GM23338 (cell line): ENCODE measurements around the gene NRP1.

Experiments
- EZH2 ChIP-seq: fragments of 200-600 bp; sonication (generic); IDR thresholded peaks from one replicate; pipeline ENCODE4 v1.8.0; 2017; ENCODE audit warnings: antibody characterized with exemption, mild to moderate bottlenecking, low read depth; ENCODE audit not compliant: unreplicated experiment
- EZH2phosphoT487 ChIP-seq: fragments of 200-600 bp; sonication (generic); IDR thresholded peaks from one replicate; pipeline ENCODE4 v1.8.1; 2018; ENCODE audit warnings: antibody characterized with exemption; ENCODE audit not compliant: unreplicated experiment
- JUNB ChIP-seq: IDR thresholded peaks from one replicate; pipeline ENCODE4 v1.6.1; 2016; ENCODE audit warnings: antibody characterized with exemption; ENCODE audit not compliant: unreplicated experiment
- POLR2AphosphoS5 ChIP-seq: IDR thresholded peaks from 2 replicates; pipeline ENCODE4 v1.6.1; 2016; ENCODE audit warnings: antibody characterized with exemption, low read depth
- REST ChIP-seq: IDR thresholded peaks from one replicate; pipeline ENCODE4 v1.6.1; 2018; ENCODE audit warnings: antibody characterized with exemption; ENCODE audit not compliant: unreplicated experiment
- ZNF331 ChIP-seq: fragments of 250-450 bp; sonication (Bioruptor Pico); IDR thresholded peaks from 2 replicates; pipeline ENCODE4 v1.5.0; 2020; ENCODE audit warnings: low read depth, mild to moderate bottlenecking, moderate library complexity
- TF ChIP-seq, protein P1 (sequence below), 2 experiments: fragments of 200-600 bp in 1 of 2; sonication (generic) in 1 of 2; conservative IDR thresholded peaks; 2 replicates each; pipeline versions ENCODE4 v1.5.1 to v1.6.1; 2016 to 2017; ENCODE audit warnings: antibody characterized with exemption in 2 of 2, low read depth in 2 of 2, mild to moderate bottlenecking in 2 of 2, moderate library complexity in 1 of 2
- TF ChIP-seq, protein P2 (sequence below): fragments of 250-450 bp; sonication (Bioruptor Pico); IDR thresholded peaks from 2 replicates; pipeline ENCODE4 v1.5.0; 2020; ENCODE audit warnings: mild to moderate bottlenecking, moderate library complexity
- TF ChIP-seq, protein P3 (sequence below): IDR thresholded peaks from 2 replicates; pipeline ENCODE4 v1.6.1; 2016; ENCODE audit warnings: antibody characterized with exemption

GRCh38 chr10:33152146-33152545, 182.3 kb downstream of the NRP1 start:
- TF ChIP-seq POLR2AphosphoS5 (no peak), JUNB (no peak), EZH2phosphoT487 (no peak), EZH2 (no peak), REST (no peak), ZNF331 (CRISPR knock-in tag) (no peak)
- TF ChIP-seq, protein P1, sequence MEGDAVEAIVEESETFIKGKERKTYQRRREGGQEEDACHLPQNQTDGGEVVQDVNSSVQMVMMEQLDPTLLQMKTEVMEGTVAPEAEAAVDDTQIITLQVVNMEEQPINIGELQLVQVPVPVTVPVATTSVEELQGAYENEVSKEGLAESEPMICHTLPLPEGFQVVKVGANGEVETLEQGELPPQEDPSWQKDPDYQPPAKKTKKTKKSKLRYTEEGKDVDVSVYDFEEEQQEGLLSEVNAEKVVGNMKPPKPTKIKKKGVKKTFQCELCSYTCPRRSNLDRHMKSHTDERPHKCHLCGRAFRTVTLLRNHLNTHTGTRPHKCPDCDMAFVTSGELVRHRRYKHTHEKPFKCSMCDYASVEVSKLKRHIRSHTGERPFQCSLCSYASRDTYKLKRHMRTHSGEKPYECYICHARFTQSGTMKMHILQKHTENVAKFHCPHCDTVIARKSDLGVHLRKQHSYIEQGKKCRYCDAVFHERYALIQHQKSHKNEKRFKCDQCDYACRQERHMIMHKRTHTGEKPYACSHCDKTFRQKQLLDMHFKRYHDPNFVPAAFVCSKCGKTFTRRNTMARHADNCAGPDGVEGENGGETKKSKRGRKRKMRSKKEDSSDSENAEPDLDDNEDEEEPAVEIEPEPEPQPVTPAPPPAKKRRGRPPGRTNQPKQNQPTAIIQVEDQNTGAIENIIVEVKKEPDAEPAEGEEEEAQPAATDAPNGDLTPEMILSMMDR (conservative IDR thresholded peaks at IDR 0.05; ENCODE audit: low read depth in 2 of 2), result no peak
- TF ChIP-seq, protein P2, sequence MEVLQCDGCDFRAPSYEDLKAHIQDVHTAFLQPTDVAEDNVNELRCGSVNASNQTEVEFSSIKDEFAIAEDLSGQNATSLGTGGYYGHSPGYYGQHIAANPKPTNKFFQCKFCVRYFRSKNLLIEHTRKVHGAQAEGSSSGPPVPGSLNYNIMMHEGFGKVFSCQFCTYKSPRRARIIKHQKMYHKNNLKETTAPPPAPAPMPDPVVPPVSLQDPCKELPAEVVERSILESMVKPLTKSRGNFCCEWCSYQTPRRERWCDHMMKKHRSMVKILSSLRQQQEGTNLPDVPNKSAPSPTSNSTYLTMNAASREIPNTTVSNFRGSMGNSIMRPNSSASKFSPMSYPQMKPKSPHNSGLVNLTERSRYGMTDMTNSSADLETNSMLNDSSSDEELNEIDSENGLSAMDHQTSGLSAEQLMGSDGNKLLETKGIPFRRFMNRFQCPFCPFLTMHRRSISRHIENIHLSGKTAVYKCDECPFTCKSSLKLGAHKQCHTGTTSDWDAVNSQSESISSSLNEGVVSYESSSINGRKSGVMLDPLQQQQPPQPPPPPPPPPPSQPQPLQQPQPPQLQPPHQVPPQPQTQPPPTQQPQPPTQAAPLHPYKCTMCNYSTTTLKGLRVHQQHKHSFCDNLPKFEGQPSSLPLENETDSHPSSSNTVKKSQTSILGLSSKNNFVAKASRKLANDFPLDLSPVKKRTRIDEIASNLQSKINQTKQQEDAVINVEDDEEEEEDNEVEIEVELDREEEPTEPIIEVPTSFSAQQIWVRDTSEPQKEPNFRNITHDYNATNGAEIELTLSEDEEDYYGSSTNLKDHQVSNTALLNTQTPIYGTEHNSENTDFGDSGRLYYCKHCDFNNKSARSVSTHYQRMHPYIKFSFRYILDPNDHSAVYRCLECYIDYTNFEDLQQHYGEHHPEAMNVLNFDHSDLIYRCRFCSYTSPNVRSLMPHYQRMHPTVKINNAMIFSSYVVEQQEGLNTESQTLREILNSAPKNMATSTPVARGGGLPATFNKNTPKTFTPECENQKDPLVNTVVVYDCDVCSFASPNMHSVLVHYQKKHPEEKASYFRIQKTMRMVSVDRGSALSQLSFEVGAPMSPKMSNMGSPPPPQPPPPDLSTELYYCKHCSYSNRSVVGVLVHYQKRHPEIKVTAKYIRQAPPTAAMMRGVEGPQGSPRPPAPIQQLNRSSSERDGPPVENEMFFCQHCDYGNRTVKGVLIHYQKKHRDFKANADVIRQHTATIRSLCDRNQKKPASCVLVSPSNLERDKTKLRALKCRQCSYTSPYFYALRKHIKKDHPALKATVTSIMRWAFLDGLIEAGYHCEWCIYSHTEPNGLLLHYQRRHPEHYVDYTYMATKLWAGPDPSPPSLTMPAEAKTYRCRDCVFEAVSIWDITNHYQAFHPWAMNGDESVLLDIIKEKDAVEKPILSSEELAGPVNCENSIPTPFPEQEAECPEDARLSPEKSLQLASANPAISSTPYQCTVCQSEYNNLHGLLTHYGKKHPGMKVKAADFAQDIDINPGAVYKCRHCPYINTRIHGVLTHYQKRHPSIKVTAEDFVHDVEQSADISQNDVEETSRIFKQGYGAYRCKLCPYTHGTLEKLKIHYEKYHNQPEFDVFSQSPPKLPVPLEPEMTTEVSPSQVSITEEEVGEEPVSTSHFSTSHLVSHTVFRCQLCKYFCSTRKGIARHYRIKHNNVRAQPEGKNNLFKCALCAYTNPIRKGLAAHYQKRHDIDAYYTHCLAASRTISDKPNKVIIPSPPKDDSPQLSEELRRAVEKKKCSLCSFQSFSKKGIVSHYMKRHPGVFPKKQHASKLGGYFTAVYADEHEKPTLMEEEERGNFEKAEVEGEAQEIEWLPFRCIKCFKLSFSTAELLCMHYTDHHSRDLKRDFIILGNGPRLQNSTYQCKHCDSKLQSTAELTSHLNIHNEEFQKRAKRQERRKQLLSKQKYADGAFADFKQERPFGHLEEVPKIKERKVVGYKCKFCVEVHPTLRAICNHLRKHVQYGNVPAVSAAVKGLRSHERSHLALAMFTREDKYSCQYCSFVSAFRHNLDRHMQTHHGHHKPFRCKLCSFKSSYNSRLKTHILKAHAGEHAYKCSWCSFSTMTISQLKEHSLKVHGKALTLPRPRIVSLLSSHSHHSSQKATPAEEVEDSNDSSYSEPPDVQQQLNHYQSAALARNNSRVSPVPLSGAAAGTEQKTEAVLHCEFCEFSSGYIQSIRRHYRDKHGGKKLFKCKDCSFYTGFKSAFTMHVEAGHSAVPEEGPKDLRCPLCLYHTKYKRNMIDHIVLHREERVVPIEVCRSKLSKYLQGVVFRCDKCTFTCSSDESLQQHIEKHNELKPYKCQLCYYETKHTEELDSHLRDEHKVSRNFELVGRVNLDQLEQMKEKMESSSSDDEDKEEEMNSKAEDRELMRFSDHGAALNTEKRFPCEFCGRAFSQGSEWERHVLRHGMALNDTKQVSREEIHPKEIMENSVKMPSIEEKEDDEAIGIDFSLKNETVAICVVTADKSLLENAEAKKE (CRISPR knock-in tag), result no peak
- TF ChIP-seq, protein P3, sequence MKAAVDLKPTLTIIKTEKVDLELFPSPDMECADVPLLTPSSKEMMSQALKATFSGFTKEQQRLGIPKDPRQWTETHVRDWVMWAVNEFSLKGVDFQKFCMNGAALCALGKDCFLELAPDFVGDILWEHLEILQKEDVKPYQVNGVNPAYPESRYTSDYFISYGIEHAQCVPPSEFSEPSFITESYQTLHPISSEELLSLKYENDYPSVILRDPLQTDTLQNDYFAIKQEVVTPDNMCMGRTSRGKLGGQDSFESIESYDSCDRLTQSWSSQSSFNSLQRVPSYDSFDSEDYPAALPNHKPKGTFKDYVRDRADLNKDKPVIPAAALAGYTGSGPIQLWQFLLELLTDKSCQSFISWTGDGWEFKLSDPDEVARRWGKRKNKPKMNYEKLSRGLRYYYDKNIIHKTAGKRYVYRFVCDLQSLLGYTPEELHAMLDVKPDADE, result no peak
